ENCODE measurements around the gene ADGRF4. TPM values are rescaled to one million over a fixed set of nuclear protein-coding genes. Genes with fewer than 3 reads are reported as not detected.

ADGRF4 gene
- total RNA-seq, 1 donor from 2014 or later, result 0.87 TPM

DNA sequence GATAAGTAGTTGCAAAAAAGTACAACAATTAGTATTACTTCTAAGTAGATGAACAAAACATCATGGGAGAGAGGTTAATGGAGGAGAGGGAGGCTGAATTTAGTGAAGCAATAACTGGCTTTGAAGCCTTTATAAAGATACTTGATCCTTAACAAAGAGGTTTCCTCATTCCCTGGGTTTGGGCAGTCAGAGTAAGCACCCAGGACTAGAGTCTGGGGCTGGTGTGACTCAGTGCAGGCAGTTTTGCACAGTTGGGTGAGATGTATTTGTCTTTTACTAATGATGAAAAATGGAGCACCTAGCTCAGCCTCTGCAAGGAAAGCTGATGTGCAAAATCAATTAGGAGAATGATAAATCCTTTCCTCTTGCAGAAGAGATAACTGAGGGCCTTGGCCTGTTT is 71.6 kb downstream of the ADGRF4 start:
- TF ChIP-seq, protein P1, sequence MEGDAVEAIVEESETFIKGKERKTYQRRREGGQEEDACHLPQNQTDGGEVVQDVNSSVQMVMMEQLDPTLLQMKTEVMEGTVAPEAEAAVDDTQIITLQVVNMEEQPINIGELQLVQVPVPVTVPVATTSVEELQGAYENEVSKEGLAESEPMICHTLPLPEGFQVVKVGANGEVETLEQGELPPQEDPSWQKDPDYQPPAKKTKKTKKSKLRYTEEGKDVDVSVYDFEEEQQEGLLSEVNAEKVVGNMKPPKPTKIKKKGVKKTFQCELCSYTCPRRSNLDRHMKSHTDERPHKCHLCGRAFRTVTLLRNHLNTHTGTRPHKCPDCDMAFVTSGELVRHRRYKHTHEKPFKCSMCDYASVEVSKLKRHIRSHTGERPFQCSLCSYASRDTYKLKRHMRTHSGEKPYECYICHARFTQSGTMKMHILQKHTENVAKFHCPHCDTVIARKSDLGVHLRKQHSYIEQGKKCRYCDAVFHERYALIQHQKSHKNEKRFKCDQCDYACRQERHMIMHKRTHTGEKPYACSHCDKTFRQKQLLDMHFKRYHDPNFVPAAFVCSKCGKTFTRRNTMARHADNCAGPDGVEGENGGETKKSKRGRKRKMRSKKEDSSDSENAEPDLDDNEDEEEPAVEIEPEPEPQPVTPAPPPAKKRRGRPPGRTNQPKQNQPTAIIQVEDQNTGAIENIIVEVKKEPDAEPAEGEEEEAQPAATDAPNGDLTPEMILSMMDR (conservative IDR thresholded peaks at IDR 0.05), result no peak
- Mint-ChIP-seq H3K9me3 (no peaks in the 10 kb centered on the region), H3K36me3 (no peaks in the 10 kb centered on the region), H3K27ac (no peak overlapping the region), H3K4me3 (no peak overlapping the region), H3K27me3 (no peaks in the 10 kb centered on the region), H3K4me1 (ENCODE audit: unreplicated experiment) (no peaks in the 10 kb centered on the region)
- DNase-seq (ENCODE audit: extremely low spot score, unreplicated experiment), result no peak

Other genes starting within 250 kb of the ADGRF4 start
- gene CD2AP, start 220.8 kb upstream of the ADGRF4 start, total RNA-seq (ENCODE audit: low replicate concordance), result 29.5 and 49.1 TPM in 2 replicates
- gene OPN5, start 83.5 kb downstream of the ADGRF4 start, total RNA-seq (ENCODE audit: low replicate concordance), result 4.6 TPM in 1 of 2 replicates, not detected in the other